GM12892 (cell line): Measurements from ENCODE around the gene DMAP1. TPM values are rescaled to one million over a fixed set of nuclear protein-coding genes. Genes with fewer than 3 reads are reported as not detected.
"Not testable (repeated sequence)": the region's sequence is repeated elsewhere in the genome, so short reads cannot be mapped to it uniquely, and the experiment has no call there.

Experiments
- DNase-seq: peaks from one replicate; pipeline ENCODE4 v3.0.0; 2011; ENCODE audit not compliant: insufficient read length
- FAIRE-seq: peaks from 2 replicates; lab custom pipeline; 2011; peaks lifted over from hg19 to GRCh38; lab: Jason Lieb, UNC
- POLR2A ChIP-seq: IDR thresholded peaks from 2 replicates; pipeline ENCODE4 v1.6.1; 2011; ENCODE audit warnings: low read depth, low read length, control low read depth
- POLR2AphosphoS5 ChIP-seq: IDR thresholded peaks from 2 replicates; pipeline ENCODE4 v1.6.1; 2011; ENCODE audit warnings: low read depth, low read length, control low read depth
- TAF1 ChIP-seq: IDR thresholded peaks from 2 replicates; pipeline ENCODE4 v1.6.1; 2011; ENCODE audit warnings: low read depth, mild to moderate bottlenecking, control low read depth, low read length, borderline replicate concordance
- polyA plus RNA-seq: library from polyadenylated mRNA; unstranded; fragments of >200 nt; gene quantifications from one replicate; pipeline ENCODE4 v1.2.1, GENCODE V29; 2012; ENCODE audit warnings: missing spikeins, inconsistent platforms; ENCODE audit not compliant: missing spikeins

DMAP1 gene
- 17.4 TPM for polyA plus RNA-seq

DNA sequence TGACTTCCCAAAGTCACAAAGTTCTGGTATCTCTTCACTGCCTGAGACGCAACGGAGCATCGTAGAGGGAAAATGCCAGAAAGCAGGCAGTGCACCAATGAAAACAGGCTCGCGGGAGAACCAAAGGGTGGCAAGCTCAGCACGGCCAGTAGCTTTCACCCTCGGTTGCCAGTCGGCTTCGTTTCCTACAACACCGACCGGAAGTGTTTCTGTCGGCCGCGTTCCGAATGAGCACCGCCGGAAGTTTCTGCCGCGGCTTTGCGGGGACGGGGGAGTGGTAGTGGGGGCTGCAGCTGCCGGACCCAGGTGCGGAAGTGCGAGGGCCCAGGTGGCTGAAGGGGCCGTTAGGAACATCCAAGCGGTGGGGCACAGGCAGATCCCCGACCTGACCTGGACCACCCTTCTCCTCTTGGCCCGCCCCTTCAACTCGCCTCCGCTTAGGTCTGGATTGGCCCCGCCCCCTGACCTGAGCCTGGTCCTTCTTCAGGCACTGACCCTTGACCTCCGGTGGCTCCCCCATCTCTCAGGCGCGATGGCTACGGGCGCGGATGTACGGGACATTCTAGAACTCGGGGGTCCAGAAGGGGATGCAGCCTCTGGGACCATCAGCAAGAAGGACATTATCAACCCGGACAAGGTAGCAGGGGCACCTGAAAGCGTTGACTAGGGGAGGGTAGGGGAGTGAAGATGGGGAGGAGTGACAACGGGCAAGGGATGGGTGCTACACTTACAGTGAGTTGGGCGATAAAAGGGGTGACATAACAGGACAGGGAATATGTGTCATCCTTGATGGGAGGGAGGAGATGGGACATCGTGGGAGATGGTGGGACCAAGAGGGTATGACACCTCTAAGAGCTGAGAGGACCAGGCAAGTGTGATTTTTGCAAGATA lies at the start of gene DMAP1:
TSS of gene DMAP1 (plus strand) at position 250 of the 891 bp plus-strand sequence. CDS start at position 533, 283 bp downstream.
- FAIRE-seq (peak; percentile 87), DNase-seq (peak; percentile 36)
- TF ChIP-seq POLR2AphosphoS5 (peak; percentile 77), POLR2A (peak; percentile 71), TAF1 (peak; percentile 71)

GRCh38 chr1:44168520-44169098 lies 44.7 kb upstream of the DMAP1 start:
- DNase-seq (no peak), FAIRE-seq (no peak)
- no peak for TF ChIP-seq POLR2A

DNA sequence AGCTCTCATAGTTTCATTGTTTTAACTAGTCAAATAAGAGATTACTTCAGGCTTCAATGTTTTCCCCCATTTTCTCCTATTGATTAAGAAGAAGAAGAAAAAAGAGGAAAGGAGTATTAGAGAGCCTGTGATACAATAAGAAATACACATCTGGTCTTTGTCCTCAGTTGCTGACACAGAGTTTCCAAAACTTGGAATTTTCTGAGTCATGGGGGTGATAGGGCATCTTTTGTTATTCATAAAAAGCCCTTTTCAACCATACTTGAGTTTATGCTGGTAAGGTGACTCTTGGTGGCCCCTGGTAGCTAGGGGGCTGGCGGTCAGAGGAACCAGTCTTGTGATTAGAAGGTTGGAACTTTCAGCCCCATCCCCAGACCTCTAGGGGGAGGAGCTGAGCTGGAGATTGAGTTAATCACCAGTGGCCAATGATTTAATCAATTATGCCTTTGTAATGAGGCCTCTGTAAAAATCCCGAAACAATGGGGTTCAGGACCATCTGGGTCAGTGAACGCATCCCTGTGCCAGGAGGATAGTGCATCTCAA lies 42.9 kb upstream of the DMAP1 start:
- DNase-seq: no peak
- FAIRE-seq: no peak
- TF ChIP-seq POLR2A (no peak), POLR2AphosphoS5 (no peak), TAF1 (no peak)

- FAIRE-seq (no peak), DNase-seq (no peak)
- TF ChIP-seq POLR2A (no peak), TAF1 (no peak), POLR2AphosphoS5 (no peak)
Observed at GRCh38 chr1:44174630-44175029, 38.6 kb upstream of the DMAP1 start.

DNA sequence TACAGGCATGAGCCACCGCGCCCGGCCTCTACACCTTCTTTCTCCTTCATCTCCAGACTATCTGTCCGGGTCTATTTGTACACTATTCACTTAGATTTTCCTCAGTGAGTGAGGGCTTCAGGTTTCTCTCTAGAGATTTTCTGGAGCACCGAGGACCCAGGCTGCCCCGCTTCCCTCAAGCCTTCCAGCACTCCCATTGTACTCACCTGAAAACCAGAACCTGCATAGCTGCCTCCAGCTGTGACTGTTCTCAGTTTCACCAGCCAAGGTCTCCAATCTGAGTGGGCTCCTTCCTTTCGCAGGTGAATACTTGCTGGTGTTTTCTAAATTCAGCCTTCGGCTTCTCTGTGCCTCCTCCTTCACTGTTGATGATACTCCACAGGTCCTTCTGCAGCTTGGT lies 12.9 kb upstream of the DMAP1 start:
- FAIRE-seq (no peak), DNase-seq (no peak)
- TF ChIP-seq TAF1: no peak
- no peak for TF ChIP-seq POLR2A
- no peak for TF ChIP-seq POLR2AphosphoS5

GRCh38 chr1:44206545-44206944 lies 6.7 kb upstream of the DMAP1 start:
- not testable (repeated sequence) for FAIRE-seq, DNase-seq

DNA sequence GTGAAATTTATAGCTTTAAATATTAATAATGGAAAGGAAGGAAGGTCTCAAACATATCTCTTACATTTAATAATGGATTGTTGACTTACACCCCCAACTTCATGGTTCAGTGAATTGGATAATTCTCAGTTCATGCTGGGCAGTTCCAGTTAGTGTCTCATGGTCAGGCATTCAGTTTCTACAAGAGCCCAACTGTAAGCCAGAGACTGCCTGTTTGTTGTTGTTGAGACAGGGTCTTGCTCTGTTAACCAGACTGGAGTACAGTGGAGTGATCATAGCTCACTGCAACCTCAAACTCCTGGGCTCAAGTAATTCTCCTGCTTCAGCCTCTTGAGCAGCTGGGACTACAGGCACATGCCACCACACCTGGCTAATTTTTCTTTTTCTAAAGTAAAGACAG lies 5.0 kb upstream of the DMAP1 start:
- TF ChIP-seq POLR2AphosphoS5 (no peak), POLR2A (no peak), TAF1 (no peak)

GRCh38 chr1:44210595-44210994 lies 2.7 kb upstream of the DMAP1 start:
- DNase-seq (no peak), FAIRE-seq (no peak)
- no peak for TF ChIP-seq POLR2AphosphoS5
- no peak for TF ChIP-seq TAF1
- TF ChIP-seq POLR2A: no peak

More for the DNA sequence above, 5.0 kb upstream of the DMAP1 start:
- DNase-seq (no peak), FAIRE-seq (no peak)

DNA sequence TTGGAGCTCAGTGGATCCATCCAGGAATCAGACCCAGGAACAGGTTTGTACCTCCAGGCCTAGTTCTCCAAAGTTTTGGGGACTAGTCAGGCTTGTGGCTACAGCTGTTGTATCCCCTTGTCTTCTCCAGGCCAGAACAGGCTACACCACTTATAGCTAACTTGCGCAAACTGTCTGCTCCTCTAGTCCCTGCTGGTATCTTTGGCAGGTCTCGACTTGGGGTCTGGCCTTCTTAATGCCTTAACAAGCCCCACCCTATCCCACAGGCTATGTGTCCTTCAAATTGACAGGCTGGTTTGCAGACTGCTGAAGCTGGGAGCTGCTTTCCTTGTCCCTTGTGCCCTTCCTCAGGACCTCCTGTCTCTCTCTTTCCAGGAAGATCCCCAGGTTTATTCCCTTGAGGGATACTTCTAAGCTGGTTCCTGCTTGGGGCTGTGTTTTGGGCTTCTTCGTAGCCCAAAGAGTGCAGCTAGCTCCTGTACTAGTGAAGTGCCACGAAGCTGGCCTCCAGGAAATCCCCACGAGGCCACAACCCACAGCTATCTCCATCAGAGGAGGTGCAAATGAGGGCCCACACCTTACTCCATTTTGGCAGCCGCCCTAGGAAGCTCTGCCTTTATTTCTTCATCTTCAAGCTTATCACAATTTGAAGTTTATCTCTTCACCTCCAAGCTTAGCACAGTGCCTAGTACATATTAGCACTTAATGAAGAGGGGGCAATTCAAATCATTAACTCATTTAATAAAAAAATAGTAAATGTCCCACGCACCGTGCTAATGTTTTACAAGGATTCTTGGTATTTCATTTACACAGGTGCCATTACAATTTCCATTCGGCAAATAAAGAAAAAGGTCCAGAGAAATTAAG lies 683 bp upstream of the DMAP1 start:
- FAIRE-seq (peak; percentile 51), DNase-seq (no peak)
- no peak for TF ChIP-seq TAF1
- TF ChIP-seq POLR2A: no peak; the same call in 1 of the 2 replicates
- no peak for TF ChIP-seq POLR2AphosphoS5

DNA sequence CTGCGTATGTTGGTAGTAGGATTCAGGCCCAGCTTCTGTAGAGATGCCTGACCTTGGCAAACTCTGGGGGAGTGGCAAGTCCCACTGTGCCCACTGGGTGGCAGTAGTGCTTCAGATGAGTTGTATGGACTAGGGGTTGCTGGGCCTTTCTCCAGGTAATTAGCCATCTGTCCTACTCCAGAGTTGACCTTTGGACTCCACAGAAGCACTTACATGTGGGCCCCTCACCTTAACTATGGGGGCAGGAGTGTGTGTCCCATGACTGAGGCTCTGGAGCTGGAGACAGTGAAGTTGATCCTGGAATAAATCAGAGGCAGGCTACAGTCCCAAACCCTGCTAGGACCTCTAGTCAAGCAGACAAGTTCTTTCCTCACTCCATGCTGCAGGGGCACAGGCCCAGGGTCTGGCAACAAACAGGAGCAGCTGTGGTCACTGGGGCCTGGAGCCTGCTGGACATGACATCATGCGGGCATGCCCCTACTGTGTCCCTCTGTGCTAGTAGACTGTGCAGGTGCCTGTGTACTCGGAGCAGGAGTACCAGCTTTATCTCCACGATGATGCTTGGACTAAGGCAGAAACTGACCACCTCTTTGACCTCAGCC lies 4.6 kb downstream of the DMAP1 start:
- DNase-seq: peak; percentile 48
- no peak for TF ChIP-seq TAF1
- no peak for TF ChIP-seq POLR2A
- no peak for TF ChIP-seq POLR2AphosphoS5
- FAIRE-seq: peak; percentile 94
